Choroid plexus epithelial cell (primary cell): ENCODE measurements around the gene SRP9.

Source experiments
- DNase-seq: peaks from one replicate; pipeline ENCODE4 v3.0.0-alpha.2; 2010; ENCODE audit warnings: low read depth
- H3K4me3 ChIP-seq: 2 replicates; pipeline ENCODE4 v1.5.1; 2011; ENCODE audit warnings: low read depth, mild to moderate bottlenecking, control low read depth, low read length, moderate library complexity
- CTCF ChIP-seq: conservative IDR thresholded peaks from 2 replicates; pipeline ENCODE4 v1.5.1; 2011; ENCODE audit warnings: low read depth, mild to moderate bottlenecking, control low read depth, inconsistent platforms, low read length, moderate library complexity

SRP9 gene

DNA sequence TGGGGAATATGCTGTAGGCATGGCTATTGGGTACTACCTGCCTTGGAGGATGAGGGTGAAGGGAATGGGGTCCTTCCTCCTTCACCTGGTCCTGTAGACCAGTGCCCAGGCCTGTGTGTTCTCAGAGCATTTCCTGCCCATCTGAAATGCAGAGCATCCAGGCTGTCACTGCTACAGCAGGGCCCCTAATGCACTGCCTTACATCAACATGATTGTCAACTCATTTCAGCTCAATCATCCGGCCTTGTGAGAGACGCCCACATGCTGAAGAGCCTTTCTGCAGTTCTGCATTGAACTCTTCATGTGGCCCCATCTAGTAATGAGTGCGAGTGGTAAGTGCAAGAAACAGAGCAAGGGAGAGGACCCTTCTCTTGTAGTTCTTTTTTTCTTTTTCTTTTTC lies 39.8 kb upstream of the SRP9 start:
- DNase-seq, result no peak
- TF ChIP-seq CTCF, result no peak

GRCh38 chr1:225738763-225739162 lies 38.9 kb upstream of the SRP9 start:
- DNase-seq, result no peak
- H3K4me3 ChIP-seq, result no peak overlapping the region
- no peak for TF ChIP-seq CTCF

More for the DNA sequence above, 39.8 kb upstream of the SRP9 start:
- no peak overlapping the region for H3K4me3 ChIP-seq

DNA sequence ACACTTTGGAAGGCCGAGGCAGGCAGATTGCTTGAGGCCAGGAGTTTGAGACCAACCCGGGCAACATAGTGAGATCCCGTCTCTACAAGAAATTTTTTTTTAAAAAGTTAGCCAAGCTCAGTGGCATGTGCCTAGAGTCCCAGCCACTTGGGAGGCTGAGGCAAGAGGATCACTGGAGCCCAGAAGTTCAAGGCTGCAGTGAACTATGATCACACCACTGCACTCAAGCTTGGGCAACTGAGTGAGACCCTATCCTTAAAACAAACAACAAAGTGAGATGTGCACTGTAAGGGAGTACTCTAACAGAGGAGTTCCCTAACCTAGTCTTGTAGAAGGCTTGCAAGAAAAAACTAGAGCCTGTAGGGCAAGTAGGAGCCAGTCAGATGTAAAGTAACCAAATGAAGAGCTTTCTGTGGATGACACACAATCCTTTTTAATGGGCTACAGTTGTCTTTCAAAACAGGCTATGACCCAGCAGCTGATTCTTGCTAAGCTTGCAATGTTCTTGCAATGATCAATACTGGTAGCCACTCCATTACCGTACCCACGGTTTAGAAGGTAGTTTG lies 38.0 kb upstream of the SRP9 start:
- no peak for TF ChIP-seq CTCF
- no peak for DNase-seq
- H3K4me3 ChIP-seq, result no peak overlapping the region

GRCh38 chr1:225744745-225745144 lies 32.9 kb upstream of the SRP9 start:
- DNase-seq, result no peak
- TF ChIP-seq CTCF, result no peak
- no peak overlapping the region for H3K4me3 ChIP-seq

DNA sequence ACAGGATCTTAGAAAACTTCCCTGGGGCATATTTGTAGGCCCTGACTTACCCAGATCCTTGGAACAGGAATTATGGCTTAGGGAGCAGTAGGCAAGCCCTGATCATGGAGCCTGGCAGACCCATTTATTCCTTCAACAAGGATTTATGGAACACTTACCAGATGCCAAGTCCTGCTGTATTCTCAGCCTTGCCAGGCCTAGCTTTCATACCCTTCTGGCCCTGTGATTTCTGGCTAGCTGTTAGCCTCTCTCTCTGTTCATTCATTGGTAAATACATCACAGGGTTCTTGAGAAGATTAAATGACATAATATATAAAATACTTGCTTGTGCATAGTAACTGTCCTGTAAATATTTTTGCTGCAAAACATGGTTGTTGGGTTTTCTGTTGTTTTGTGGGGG lies 32.4 kb upstream of the SRP9 start:
- no peak for DNase-seq
- no peak overlapping the region for H3K4me3 ChIP-seq
- TF ChIP-seq CTCF, result no peak

- DNase-seq, result peak; percentile 95
- TF ChIP-seq CTCF, result peak; percentile 41
- peak overlapping the region; percentile 65 for H3K4me3 ChIP-seq
Measured at GRCh38 chr1:225746361-225747179, 31.1 kb upstream of the SRP9 start.

- no peak overlapping the region for H3K4me3 ChIP-seq
- TF ChIP-seq CTCF, result no peak
- DNase-seq, result peak; percentile 46
Measured at GRCh38 chr1:225747566-225747965, 30.1 kb upstream of the SRP9 start.
